ENCODE measurements around the gene LIMS2. TPM values are rescaled to one million over a fixed set of nuclear protein-coding genes. Genes with fewer than 3 reads are reported as not detected.

The LIMS2 gene
- total and polyA plus RNA-seq, 2 experiments from 2014 or later = 1.6 to 3.5 TPM

DNA sequence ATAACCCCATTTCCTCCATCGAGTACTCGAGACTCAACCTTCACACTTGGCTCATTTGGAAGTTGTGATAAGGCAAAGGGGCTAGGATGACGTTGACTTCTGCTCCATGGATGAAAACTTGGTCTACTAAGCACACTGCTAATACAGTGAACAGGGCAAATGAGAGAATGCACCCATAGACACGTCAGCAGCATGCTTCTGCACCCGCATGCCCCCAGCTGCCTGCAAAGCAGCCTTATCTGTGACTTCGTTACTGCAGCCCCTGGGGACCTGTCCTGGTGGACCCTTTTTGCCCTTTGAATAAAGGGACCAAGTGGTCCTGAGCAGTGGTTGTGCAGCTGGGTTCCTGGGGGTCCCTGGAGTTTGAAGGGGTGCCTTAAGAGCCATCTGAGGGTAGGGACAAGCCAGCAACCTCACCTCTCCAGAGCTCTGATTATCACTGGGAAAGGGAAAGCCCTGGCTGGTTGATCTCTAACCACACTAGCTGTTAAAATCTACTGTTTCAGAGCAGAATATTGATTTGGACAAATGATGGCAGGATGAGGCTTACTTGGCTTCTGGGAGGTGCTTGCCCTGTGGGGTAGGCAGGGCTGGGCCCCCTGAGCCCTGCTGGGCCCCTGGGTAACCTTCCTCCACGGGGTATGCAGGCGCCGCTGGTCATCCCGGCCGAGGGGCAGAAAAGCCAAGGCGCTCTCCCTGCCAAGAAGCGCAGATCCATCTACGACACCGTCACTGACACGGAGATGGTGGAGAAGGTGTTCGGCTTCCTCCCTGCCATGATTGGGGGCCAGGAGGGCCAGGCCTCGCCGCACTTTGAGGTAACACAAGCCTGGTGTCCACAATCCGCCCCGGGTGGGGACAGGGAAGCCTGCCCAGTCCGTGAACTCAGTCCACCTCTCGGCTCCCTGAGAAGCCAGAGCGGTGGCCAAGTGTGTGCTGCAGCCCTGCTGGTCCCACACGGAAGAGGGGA, 67.0 kb downstream of the LIMS2 start:
- Histone ChIP-seq H3K4me3 (no peak overlapping the region), H3F3A (replicated peaks; ENCODE audit: low read depth) (no peaks in the 10 kb centered on the region), H3K9me2 (ENCODE audit: insufficient read depth) (no peaks in the 10 kb centered on the region), H3K79me2 (replicated peaks; ENCODE audit: insufficient read depth) (no peaks in the 10 kb centered on the region), H2AFZ (no peak overlapping the region), H4K20me1 (replicated peaks; ENCODE audit: insufficient read depth) (no peaks in the 10 kb centered on the region), H3K4me1 (ENCODE audit: insufficient read depth) (no peaks in the 10 kb centered on the region), H3K27me3 (ENCODE audit: insufficient read depth) (no peaks in the 10 kb centered on the region), H3K4me2 (no peak overlapping the region), H3K36me3 (ENCODE audit: insufficient read depth) (no peaks in the 10 kb centered on the region), H3K27ac (ENCODE audit: low read depth) (no peak overlapping the region)
- DNase-seq (ENCODE audit: low spot score) (no peak), ATAC-seq (no peak)
- no peaks in the 10 kb centered on the region for H3K4me1 Mint-ChIP-seq
- TF ChIP-seq, protein P1, sequence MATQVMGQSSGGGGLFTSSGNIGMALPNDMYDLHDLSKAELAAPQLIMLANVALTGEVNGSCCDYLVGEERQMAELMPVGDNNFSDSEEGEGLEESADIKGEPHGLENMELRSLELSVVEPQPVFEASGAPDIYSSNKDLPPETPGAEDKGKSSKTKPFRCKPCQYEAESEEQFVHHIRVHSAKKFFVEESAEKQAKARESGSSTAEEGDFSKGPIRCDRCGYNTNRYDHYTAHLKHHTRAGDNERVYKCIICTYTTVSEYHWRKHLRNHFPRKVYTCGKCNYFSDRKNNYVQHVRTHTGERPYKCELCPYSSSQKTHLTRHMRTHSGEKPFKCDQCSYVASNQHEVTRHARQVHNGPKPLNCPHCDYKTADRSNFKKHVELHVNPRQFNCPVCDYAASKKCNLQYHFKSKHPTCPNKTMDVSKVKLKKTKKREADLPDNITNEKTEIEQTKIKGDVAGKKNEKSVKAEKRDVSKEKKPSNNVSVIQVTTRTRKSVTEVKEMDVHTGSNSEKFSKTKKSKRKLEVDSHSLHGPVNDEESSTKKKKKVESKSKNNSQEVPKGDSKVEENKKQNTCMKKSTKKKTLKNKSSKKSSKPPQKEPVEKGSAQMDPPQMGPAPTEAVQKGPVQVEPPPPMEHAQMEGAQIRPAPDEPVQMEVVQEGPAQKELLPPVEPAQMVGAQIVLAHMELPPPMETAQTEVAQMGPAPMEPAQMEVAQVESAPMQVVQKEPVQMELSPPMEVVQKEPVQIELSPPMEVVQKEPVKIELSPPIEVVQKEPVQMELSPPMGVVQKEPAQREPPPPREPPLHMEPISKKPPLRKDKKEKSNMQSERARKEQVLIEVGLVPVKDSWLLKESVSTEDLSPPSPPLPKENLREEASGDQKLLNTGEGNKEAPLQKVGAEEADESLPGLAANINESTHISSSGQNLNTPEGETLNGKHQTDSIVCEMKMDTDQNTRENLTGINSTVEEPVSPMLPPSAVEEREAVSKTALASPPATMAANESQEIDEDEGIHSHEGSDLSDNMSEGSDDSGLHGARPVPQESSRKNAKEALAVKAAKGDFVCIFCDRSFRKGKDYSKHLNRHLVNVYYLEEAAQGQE (IDR thresholded peaks at IDR 0.05; ENCODE audit: unreplicated experiment) = no peak
- TF ChIP-seq ZNF114 (CRISPR knock-in tag; IDR thresholded peaks at IDR 0.05) (no peak), EZH2 (IDR thresholded peaks at IDR 0.05; ENCODE audit: low read depth, unreplicated experiment) (no peak), EZH2phosphoT487 (IDR thresholded peaks at IDR 0.05; ENCODE audit: unreplicated experiment) (no peak), STAT1 (IDR thresholded peaks at IDR 0.05; ENCODE audit: unreplicated experiment) (no peak), NANOG (IDR thresholded peaks at IDR 0.05; ENCODE audit: borderline replicate concordance) (no peak), JUNB (IDR thresholded peaks at IDR 0.05; ENCODE audit: unreplicated experiment) (no peak), CREB1 (CRISPR knock-in tag; IDR thresholded peaks at IDR 0.05; ENCODE audit: low read depth) (no peak)
- TF ChIP-seq, protein P2, sequence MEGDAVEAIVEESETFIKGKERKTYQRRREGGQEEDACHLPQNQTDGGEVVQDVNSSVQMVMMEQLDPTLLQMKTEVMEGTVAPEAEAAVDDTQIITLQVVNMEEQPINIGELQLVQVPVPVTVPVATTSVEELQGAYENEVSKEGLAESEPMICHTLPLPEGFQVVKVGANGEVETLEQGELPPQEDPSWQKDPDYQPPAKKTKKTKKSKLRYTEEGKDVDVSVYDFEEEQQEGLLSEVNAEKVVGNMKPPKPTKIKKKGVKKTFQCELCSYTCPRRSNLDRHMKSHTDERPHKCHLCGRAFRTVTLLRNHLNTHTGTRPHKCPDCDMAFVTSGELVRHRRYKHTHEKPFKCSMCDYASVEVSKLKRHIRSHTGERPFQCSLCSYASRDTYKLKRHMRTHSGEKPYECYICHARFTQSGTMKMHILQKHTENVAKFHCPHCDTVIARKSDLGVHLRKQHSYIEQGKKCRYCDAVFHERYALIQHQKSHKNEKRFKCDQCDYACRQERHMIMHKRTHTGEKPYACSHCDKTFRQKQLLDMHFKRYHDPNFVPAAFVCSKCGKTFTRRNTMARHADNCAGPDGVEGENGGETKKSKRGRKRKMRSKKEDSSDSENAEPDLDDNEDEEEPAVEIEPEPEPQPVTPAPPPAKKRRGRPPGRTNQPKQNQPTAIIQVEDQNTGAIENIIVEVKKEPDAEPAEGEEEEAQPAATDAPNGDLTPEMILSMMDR (conservative IDR thresholded peaks at IDR 0.05; ENCODE audit: low read depth in 2 of 2) = no peak
- H3K4me3 Mint-ChIP-seq = no peak overlapping the region
- H3K27ac Mint-ChIP-seq = no peak overlapping the region
- H3K36me3 Mint-ChIP-seq (ENCODE audit: low read depth) = no peaks in the 10 kb centered on the region; the same call in 2 of the 3 replicates
- H3K27me3 Mint-ChIP-seq (ENCODE audit: insufficient read depth, low read depth, poor library complexity) = peaks cover 13% of the 10 kb centered on the region
- 0 out of 3 replicates have a peak, but pooled peaks cover 3% of the 10 kb centered on the region for H3K9me3 Mint-ChIP-seq
